ENCODE results near the gene LZIC. TPM values are rescaled to one million over a fixed set of nuclear protein-coding genes. Genes with fewer than 3 reads are reported as not detected.

The LZIC gene
- total and polyA plus RNA-seq, 2 of the 8 experiments (the other 6 are each of a cell fraction or from before 2014, with no cell fraction given), result 4.8 to 20.3 TPM

DNA sequence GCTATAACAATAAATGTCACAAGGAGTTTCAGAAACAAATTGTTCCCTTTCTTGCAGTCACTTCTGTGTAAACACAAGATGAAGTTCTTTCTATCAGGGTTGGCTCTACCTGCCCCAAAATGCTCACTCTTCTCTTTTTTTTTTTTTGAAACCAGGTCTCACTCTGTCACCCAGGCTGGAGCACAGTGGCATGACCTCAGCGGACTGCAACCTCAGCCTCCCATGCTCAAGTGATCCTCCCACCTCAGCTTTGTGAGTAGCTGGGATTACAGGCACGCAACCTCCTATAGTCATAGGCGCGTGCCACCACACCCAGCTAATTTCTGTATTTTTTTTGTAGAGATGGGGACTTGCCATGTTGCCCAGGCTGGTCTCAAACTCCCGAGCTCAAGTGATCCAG lies 22.6 kb downstream of the LZIC start:
- H2AK5ac ChIP-seq (ENCODE audit: low read depth, low read length), result no peak overlapping the region; the same call in 1 of the 2 replicates
- no peak overlapping the region for H2AFZ ChIP-seq (ENCODE audit: low read length)
- peaks cover 0 to 8% (median 6%) of the 10 kb centered on the region in 4 experiments; a peak in 4 of 7 replicates for H3K4me1 ChIP-seq (replicated peaks in 1 of 4; ENCODE audit: control insufficient read depth in 3 of 4, insufficient read depth in 4 of 4, low read length in 3 of 4)
- no peak overlapping the region for H2BK120ac ChIP-seq (replicated peaks; ENCODE audit: low read depth, low read length)
- no peak for TF ChIP-seq CHD1 (IDR thresholded peaks at IDR 0.05; ENCODE audit: low read depth, low read length)
- TF ChIP-seq RFX5 (IDR thresholded peaks at IDR 0.05; ENCODE audit: borderline replicate concordance, low read depth, low read length), result no peak
- no peak for TF ChIP-seq ZNF274 (IDR thresholded peaks at IDR 0.05; ENCODE audit: borderline replicate concordance, extremely low read depth, low read length)
- TF ChIP-seq POU5F1 (IDR thresholded peaks at IDR 0.05; ENCODE audit: low read depth, low read length), result no peak
- no peaks in the 10 kb centered on the region for H3K36me3 ChIP-seq (ENCODE audit: control insufficient read depth in 2 of 4, insufficient read depth in 4 of 4, low read length in 3 of 4)
- H3K14ac ChIP-seq (ENCODE audit: insufficient read length), result no peak overlapping the region
- H4K91ac ChIP-seq (replicated peaks; ENCODE audit: insufficient read length, low read length), result no peak overlapping the region
- H3K79me1 ChIP-seq (ENCODE audit: low read depth, low read length), result no peaks in the 10 kb centered on the region
- DNase-seq (ENCODE audit: low read depth in 1 of 2, low spot score in 2 of 2) (no peak), FAIRE-seq (no peak)
- H3K4me3 ChIP-seq (ENCODE audit: extremely low read depth in 1 of 4, insufficient read depth in 2 of 4, low read depth in 3 of 4, low read length in 4 of 4), result no peak overlapping the region
- H2BK12ac ChIP-seq (ENCODE audit: low read depth, low read length), result no peak overlapping the region
- no peaks in the 10 kb centered on the region for H3K79me2 ChIP-seq (ENCODE audit: control insufficient read depth in 1 of 2, insufficient read depth in 2 of 2, low read length in 2 of 2)
- H3K27me3 ChIP-seq (replicated peaks in 1 of 4; ENCODE audit: control insufficient read depth in 3 of 4, extremely low read depth in 1 of 4, insufficient read depth in 3 of 4, low read length in 3 of 4), result no peaks in the 10 kb centered on the region
- ChIA-PET POLR2A (ENCODE audit: partially characterized antibody) (no interaction called here), CTCF (ENCODE audit: partially characterized antibody) (interaction anchor here (1.3 to 1.7 kb wide), 4 partner anchors 9 to 135 kb away, joined by 3 to 6 read pairs (median 5); no protein-coding TSS in a partner anchor)
- no peaks in the 10 kb centered on the region for H3K23me2 ChIP-seq (ENCODE audit: low read depth, low read length)
- 0 out of 2 replicates have a peak overlapping the region, but pooled peaks have one; percentile 29 for H2BK15ac ChIP-seq (ENCODE audit: low read length)
- H2BK20ac ChIP-seq (ENCODE audit: low read length), result no peak overlapping the region
- H3K23ac ChIP-seq (ENCODE audit: insufficient read length), result no peak overlapping the region
- no peak overlapping the region for H4K8ac ChIP-seq (ENCODE audit: extremely low read depth, insufficient read depth, low read length)
- H2BK5ac ChIP-seq (ENCODE audit: low read depth, low read length), result peak overlapping the region; percentile 44; the same call in 1 of the 2 replicates
- H4K5ac ChIP-seq (ENCODE audit: insufficient read length, low read depth, low read length), result no peak overlapping the region
- no peak overlapping the region for H3K27ac ChIP-seq (ENCODE audit: low read depth, low read length)
- no peak overlapping the region for H3K9ac ChIP-seq (replicated peaks in 1 of 4; ENCODE audit: extremely low read depth in 1 of 4, low read depth in 3 of 4, low read length in 3 of 4)
- H3K18ac ChIP-seq (ENCODE audit: extremely low read depth, low read length), result no peak overlapping the region
- H3K56ac ChIP-seq (replicated peaks; ENCODE audit: insufficient read length, low read depth, low read length), result no peak overlapping the region
- no peak overlapping the region for H3K4ac ChIP-seq (replicated peaks; ENCODE audit: insufficient read length, low read depth, low read length)
- no peak overlapping the region for H3K4me2 ChIP-seq (ENCODE audit: insufficient read depth in 1 of 2, low read depth in 2 of 2, low read length in 2 of 2)
- no peaks in the 10 kb centered on the region for H4K20me1 ChIP-seq (replicated peaks in 1 of 2; ENCODE audit: control insufficient read depth in 1 of 2, insufficient read depth in 2 of 2, low read length in 2 of 2)
- H3K9me3 ChIP-seq (ENCODE audit: insufficient read depth in 2 of 2, low read depth in 1 of 2, low read length in 1 of 2), result no peaks in the 10 kb centered on the region
- WGBS, 2 experiments (ENCODE audit: extremely low coverage in 1 of 2, insufficient coverage in 1 of 2, insufficient read length in 1 of 2, insufficient replicate concordance in 2 of 2, low coverage in 1 of 2, low lambda C conversion rate in 2 of 2, missing lambda C conversion rate in 1 of 2), result 95% methylated on average over 5 of the region's 5 CpGs; no CpG with 5 or more reads in 1 of the 2 experiments
